GM19240 (cell line): Measurements from ENCODE around the gene AXIN1.
"Not testable (repeated sequence)": the region's sequence is repeated elsewhere in the genome, so short reads cannot be mapped to it uniquely, and the experiment has no call there.

Experiments used
- DNase-seq: peaks from one replicate; pipeline ENCODE4 v3.0.0; 2011; ENCODE audit warnings: low spot score; ENCODE audit not compliant: insufficient read length

The AXIN1 gene

DNA sequence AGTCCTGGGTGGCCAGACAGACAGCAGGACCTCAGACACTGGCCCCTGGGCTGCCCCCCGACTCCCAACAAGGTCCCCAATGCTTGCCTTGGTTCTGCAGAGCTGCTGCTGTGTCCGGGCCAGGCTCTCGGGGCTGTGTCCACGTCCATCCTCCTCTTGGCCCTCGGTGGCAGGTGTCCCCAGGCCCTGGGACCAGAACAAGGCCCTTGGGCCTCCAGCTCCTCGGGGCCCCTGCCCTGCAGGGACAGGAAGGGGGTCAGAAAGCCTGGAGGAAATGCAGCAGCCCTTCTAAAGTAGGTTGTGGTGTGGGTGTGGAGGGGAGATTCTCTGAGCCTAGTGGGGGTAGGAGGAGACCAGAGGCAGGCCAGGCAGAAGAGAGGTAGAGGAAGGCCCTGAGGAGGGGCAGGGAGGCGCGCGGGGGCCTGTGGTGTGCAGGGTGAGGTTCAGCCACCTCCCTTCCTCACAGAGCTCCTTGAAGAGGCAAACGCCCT is 2.5 kb upstream of the AXIN1 start:
- no peak for DNase-seq

DNA sequence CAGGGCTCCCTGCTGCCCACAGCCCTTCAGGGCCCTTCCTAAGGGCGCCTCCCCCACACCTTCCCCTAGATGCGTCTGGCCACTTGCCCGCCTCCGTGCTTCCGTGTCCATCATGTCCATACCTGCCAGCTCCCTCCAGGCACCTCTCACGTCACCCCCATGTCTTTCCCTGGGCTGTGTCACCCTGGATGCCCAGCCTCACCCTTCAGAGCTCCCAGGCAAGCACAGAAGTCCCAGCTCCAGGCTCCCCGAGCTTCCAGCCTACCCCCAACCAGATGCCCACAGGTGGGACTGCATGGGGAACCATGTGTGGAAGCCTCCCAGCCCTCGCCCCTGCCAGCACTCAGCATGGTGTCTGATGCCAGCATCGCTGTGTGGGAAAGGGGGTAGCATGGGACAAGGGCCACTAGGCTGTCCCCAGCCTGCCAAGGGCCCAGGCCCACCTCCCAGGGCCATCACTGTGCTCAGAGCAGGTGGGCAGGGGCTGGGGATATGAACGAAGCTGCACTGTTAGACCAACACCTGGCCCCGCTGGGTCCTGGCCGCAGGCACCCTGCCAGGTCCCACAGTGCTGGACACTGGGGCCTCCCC is 1.9 kb upstream of the AXIN1 start:
- DNase-seq: no peak

- DNase-seq: no peak
Measured at GRCh38 chr16:353404-354290, 1.1 kb upstream of the AXIN1 start.

DNA sequence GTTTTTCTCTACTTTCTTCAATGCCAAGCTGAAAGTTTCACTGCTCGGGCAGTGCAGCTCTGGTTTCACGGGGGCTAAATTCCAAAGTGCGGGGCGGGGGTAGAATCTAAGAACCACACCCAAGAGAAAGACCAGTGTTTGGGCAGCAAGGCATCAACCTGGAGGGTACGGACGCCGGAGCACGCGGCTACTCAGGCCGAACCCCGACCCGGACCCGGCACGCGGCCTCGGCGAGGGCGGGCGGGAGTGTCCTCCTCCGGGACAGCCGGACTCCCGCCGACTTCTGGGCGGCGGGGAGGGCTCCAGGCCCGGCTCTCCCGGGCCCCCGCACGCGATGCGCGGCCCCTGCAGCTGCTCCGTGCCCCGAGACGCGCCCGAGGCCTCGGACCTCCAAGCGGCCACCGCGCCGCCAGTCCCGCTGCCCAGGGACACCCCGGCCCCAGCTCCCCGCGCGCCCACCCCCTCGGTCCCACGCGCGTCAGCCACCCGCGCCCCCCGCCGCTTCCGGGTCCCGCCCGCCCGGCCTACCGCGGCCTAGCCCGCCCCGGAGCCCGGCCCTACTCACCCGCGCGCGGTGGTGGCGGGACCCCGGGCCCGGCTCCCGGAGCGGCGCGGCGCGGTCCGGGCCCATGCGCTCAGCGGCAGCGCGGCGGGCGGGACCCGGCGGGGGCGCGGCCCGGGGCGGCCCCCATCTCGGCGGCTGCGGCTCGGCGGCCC is 561 bp downstream of the AXIN1 start:
- no peak for DNase-seq

GRCh38 chr16:350203-350602 is 2.3 kb downstream of the AXIN1 start:
- DNase-seq: no peak

GRCh38 chr16:349211-349610 is 3.3 kb downstream of the AXIN1 start:
- no peak for DNase-seq

DNA sequence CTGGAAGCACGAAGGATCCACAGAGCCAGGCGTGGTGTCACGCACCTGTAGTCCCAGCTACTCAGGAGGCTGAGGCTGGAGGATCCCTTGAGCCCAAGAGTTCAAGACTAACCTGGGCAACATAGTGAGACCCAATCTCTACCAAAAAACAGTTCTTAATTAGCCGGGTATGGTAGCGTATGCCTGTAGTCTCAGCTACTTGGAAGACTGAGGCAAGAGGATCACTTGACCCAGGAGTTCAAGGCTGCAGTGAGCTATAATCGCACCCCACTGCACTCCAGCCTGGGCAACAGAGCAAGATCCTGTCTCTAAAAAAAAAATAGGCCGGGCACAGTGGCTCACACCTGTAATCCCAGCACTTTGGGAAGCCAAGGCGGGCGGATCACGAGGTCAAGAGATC is 4.0 kb downstream of the AXIN1 start:
- not testable (repeated sequence) for DNase-seq

GRCh38 chr16:347203-347602 is 5.3 kb downstream of the AXIN1 start:
- no peak for DNase-seq

GRCh38 chr16:346587-346986 is 5.9 kb downstream of the AXIN1 start:
- DNase-seq: no peak

- no peak for DNase-seq
Measured at GRCh38 chr16:345772-346171, 6.8 kb downstream of the AXIN1 start.

- no peak for DNase-seq
Measured at GRCh38 chr16:342455-343213, 9.9 kb downstream of the AXIN1 start.

DNA sequence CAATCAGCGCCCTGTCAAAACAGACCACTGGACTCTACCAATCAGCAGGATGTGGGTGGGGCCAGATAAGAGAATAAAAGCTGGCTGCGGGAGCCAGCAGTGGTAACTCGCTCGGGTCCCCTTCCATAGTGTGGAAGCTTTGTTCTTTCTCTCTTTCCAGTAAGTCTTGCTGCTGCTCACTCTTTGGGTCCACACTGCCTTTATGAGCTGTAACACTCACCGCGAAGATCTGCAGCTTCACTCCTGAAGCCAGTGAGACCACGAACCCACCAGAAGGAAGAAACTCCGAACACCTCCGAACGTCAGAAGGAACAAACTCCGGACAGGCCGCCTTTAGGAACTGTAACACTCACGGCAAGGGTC is 10.6 kb downstream of the AXIN1 start:
- DNase-seq: not testable (repeated sequence)

DNA sequence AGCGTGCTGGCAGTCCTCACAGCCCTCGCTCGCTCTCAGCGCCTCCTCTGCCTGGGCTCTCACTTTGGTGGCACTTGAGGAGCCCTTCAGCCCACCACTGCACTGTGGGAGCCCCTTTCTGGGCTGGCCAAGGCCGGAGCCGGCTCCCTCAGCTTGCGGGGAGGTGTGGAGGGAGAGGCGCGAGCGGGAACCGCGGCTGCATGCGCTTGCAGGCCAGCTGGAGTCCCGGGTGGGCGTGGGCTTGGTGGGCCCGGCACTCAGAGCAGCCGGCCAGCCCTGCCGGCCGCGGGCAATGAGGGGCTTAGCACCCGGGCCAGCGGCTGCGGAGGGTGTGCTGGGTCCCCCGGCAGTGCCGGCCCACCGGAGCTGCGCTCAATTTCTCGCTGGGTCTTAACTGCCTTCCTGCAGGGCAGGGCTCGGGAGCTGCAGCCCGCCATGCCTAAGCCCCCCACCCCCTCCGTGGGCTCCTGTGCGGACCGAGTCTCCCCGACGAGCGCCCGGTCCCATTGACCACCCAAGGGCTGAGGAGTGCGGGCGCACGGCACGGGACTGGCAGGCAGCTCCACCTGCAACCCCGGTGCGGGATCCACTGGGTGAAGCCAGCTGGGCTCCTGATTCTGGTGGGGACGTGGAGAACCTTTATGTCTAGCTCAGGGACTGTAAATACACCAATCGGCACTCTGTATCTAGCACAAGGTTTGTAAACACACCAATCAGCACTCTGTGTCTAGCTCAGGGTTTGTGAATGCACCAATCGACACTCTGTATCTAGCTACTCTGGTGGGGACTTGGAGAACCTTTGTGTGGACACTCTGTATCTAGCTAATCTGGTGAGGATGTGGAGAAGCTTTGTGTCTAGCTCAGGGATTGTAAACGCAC is 11.2 kb downstream of the AXIN1 start:
- DNase-seq: not testable (repeated sequence)

DNA sequence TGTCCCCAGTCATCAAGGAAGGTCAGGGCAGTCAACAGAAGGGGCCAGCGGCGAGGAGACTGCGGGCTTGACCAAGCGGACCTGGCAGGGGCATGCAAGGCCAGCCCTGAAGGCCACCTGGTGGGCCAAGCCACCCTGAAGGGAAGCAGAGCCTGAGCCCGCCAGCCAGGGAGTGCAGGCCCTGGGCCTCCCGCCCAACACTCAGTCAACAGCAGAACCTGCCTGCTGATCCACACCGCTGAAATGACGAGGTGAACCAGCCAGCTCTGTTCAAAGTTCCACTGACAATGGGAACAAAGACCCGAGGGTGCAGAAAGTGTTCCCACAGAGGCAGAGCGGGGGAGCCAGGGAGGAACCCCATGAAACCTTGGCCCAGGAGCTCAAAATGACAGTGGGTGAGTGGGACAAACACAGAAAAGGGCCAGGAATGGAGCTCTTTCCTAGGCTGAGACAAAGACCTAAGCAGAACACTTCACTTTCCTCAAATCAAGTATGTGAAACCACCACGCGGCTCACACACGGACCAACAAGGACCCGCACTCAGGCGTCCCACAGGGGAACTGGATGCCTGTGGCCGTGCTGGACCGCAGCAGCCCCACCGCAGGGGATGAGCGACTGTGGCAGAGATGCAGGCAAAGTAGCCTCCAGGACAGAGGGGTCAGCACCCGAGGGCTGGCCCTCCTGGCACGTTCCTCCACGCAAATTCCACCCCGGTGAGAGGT is 12.0 kb downstream of the AXIN1 start:
- DNase-seq: no peak

DNA sequence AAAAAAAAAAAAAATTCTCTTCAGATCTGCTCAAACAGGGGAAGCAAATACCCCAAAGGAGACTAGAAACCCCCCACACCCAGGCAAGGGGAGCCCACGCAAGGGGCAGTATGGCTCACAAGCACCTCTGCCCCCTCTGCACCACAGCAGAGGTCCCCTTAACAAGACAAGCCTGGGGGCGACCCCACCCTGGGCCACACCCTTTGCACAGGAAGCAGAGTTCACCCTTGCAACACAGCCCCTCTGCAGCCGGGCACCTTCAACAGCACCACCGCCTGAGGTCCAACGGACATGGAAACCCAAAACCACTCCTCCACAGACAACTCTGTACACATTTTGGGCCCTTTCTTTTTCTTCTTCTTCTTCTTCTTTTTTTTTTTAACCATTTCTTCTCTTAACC is 12.8 kb downstream of the AXIN1 start:
- DNase-seq: no peak

DNA sequence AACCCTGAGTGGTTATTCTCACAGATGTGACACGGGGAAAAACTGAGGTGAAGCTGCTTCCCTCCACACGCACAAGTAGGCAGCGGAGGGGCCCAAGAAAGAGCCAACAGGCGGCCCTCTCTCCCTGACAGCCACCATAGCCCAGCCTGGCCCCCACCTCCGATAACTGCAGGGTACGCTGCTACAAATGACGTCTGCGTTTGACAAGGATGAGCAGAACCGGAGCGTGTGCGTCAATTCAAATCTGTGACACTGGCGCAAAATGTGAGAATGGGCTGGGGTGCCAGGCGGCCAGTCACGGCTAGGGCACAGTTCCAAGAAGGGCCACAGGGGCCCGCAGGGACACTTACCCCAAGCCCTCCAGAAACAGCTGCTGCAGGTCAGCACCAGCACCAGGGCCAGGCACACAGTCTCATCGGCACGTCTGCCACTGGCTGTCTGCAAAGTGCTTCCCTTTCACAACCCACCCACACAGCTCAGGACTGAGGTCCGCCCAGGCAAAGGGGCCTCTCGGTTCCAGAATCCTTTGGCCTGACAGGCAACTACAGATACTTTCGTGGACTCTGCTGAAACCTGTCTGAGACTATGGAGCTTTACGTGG is 14.4 kb downstream of the AXIN1 start:
- no peak for DNase-seq

- DNase-seq: no peak
Measured at GRCh38 chr16:337437-337836, 15.1 kb downstream of the AXIN1 start.

- DNase-seq: no peak
Measured at GRCh38 chr16:336269-336668, 16.3 kb downstream of the AXIN1 start.

- not testable (repeated sequence) for DNase-seq
Measured at GRCh38 chr16:334861-335632, 17.5 kb downstream of the AXIN1 start.
